Common myeloid progenitor, CD34-positive (primary cell): Measurements from ENCODE around the gene SLC6A14.

ENCODE experiments used
- CTCF ChIA-PET: fragments of 350-600 bp; sonication (Branson Sonifier 250); formaldehyde crosslinking; loops from one replicate; lab custom pipeline; 2021; ENCODE audit warnings: antibody characterized with exemption; lab: Charles Lee
- POLR2A ChIA-PET: fragments of 350-600 bp; sonication (Branson Sonifier 250); formaldehyde crosslinking; loops from one replicate; lab custom pipeline; 2021; ENCODE audit warnings: antibody characterized with exemption; lab: Charles Lee
- DNase-seq, 3 donors: peaks; one replicate each; pipeline versions ENCODE4 v3.0.0 to v3.0.0-alpha.2; 2013
- H3K27ac ChIP-seq, 2 experiments: 1 replicate in 1 of 2; 2 replicates in 1 of 2; pipeline ENCODE4 v1.7.0; 2013; ENCODE audit warnings: inconsistent platforms in 2 of 2, low read length in 2 of 2, mild to moderate bottlenecking in 2 of 2, low read depth in 1 of 2, moderate library complexity in 1 of 2; ENCODE audit not compliant: severe bottlenecking in 2 of 2, insufficient read depth in 1 of 2, poor library complexity in 1 of 2
- H3K27me3 ChIP-seq, 5 experiments: replicated peaks in 2 of 5; 1 replicate in 3 of 5; 2 replicates in 2 of 5; pipeline versions ENCODE4 v1.6.1 to v1.7.0; 2013; ENCODE audit warnings: low read length in 4 of 5, mild to moderate bottlenecking in 2 of 5, moderate library complexity in 2 of 5, inconsistent platforms in 1 of 5; ENCODE audit not compliant: insufficient read depth in 5 of 5, control insufficient read depth in 4 of 5
- H3K36me3 ChIP-seq, 4 experiments: 1 replicate in 2 of 4; 2 replicates in 2 of 4; pipeline versions ENCODE4 v1.6.1 to v1.7.0; 2013; ENCODE audit warnings: low read length in 3 of 4, control low read depth in 1 of 4, mild to moderate bottlenecking in 1 of 4; ENCODE audit not compliant: control insufficient read depth in 4 of 4, insufficient read depth in 4 of 4
- H3K4me1 ChIP-seq, 4 experiments: 1 replicate in 3 of 4; 2 replicates in 1 of 4; pipeline versions ENCODE4 v1.6.1 to v1.7.1; 2013; ENCODE audit warnings: low read length in 3 of 4, mild to moderate bottlenecking in 3 of 4, control low read depth in 1 of 4, inconsistent platforms in 1 of 4, moderate library complexity in 1 of 4; ENCODE audit not compliant: control insufficient read depth in 4 of 4, insufficient read depth in 4 of 4; ENCODE audit errors: control extremely low read depth in 1 of 4
- H3K4me3 ChIP-seq, 7 experiments: 1 replicate in 4 of 7; 2 replicates in 3 of 7; pipeline versions ENCODE4 v1.5.1 to v1.7.0; 2013; ENCODE audit warnings: mild to moderate bottlenecking in 7 of 7, low read length in 6 of 7, moderate library complexity in 6 of 7, inconsistent platforms in 2 of 7, low read depth in 2 of 7, control low read depth in 1 of 7; ENCODE audit not compliant: insufficient read depth in 4 of 7, control insufficient read depth in 1 of 7; ENCODE audit errors: extremely low read depth in 1 of 7
- H3K9me3 ChIP-seq, 5 experiments: 1 replicate in 4 of 5; 2 replicates in 1 of 5; pipeline versions ENCODE4 v1.6.1 to v1.7.1; 2013; ENCODE audit warnings: low read length in 4 of 5, mild to moderate bottlenecking in 2 of 5, inconsistent platforms in 1 of 5, low read depth in 1 of 5, moderate library complexity in 1 of 5; ENCODE audit not compliant: control insufficient read depth in 4 of 5, insufficient read depth in 2 of 5; ENCODE audit errors: control extremely low read depth in 1 of 5
- WGBS: methylation state at CpG from one replicate; pipeline ENCODE4 v1.1.5; 2013; ENCODE audit not compliant: insufficient coverage; 5-methylcytosine and 5-hydroxymethylcytosine counted together

SLC6A14 gene

DNA sequence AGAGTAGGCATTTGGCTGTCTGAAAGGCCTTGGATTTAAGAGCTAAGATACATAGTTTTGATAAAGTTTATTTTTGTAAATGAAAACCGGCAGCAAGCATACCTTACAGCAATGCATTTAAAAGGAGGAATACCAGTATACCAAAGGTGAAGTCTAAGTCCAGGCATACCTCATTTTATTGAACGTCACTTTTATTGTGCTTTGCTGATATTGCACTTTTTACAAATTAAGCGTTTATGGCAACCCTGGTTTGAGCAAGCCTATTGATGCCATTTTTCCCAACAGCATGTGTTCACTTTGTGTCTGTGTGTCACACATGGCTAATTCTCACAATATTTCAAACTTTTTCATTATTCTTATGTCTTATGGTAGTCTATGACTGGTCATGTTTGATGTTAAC is 8.4 kb upstream of the SLC6A14 start:
- Histone ChIP-seq H3K27me3 (no peaks in the 10 kb centered on the region), H3K4me1 (no peaks in the 10 kb centered on the region), H3K27ac (no peak overlapping the region), H3K9me3 (no peaks in the 10 kb centered on the region), H3K4me3 (no peak overlapping the region), H3K36me3 (no peaks in the 10 kb centered on the region)
- POLR2A ChIA-PET: no interaction called here
- WGBS: 79% methylated on average over 3 of the region's 3 CpGs
- DNase-seq: no peak
- CTCF ChIA-PET: no interaction called here

DNA sequence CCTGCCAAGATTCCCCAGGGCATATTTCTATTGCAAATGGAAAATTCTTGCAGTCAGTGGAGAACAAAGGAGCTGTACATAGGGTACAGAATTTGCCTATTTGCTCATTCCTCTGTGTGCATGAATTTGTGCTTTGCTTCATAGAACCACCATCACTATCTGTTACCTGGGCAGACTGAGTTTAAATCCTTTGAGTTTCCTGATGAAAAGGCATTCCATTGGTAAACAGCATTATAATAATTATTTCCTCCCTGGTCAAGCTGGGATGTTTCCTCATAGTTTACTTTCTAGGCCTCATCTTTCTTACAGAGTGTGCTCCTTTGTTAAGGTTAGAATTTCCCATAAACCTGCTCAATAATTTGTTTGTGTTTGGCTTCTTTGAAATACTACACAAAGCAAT is 809 bp upstream of the SLC6A14 start:
- DNase-seq: no peak
- Histone ChIP-seq H3K4me3 (no peak overlapping the region), H3K27ac (no peak overlapping the region), H3K4me1 (no peaks in the 10 kb centered on the region), H3K9me3 (no peaks in the 10 kb centered on the region), H3K27me3 (no peaks in the 10 kb centered on the region), H3K36me3 (no peaks in the 10 kb centered on the region)
- ChIA-PET CTCF (no interaction called here), POLR2A (no interaction called here)

DNA sequence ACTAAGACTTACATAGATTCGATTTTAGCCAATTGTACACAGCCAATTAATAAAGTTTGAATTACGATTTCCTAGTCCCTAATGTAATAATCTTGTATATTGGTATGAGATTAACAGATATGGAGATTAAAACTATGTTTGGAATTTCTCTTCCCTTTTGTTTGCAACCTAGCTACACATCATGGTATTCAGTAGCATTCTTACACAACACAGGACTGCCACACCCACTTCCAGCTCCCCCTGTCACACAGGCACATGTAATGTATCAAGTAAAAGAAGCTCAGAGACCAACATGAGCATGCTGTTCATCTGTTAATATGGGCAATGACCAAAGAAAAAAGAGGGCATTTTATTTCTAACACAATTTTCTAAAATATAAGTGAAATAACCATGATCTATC is 12.8 kb downstream of the SLC6A14 start:
- WGBS: no CpG with 5 or more reads among the region's 2 CpGs
- no peaks in the 10 kb centered on the region for H3K27me3 ChIP-seq
- CTCF ChIA-PET: interaction anchor here (1.4 kb wide), 1 partner anchor 35 kb away, joined by 5 read pairs; no protein-coding TSS in a partner anchor
- H3K27ac ChIP-seq: no peak overlapping the region
- H3K9me3 ChIP-seq: no peaks in the 10 kb centered on the region
- H3K4me3 ChIP-seq: no peak overlapping the region
- H3K4me1 ChIP-seq: no peaks in the 10 kb centered on the region
- no peak for DNase-seq
- POLR2A ChIA-PET: no interaction called here
- H3K36me3 ChIP-seq: no peaks in the 10 kb centered on the region

DNA sequence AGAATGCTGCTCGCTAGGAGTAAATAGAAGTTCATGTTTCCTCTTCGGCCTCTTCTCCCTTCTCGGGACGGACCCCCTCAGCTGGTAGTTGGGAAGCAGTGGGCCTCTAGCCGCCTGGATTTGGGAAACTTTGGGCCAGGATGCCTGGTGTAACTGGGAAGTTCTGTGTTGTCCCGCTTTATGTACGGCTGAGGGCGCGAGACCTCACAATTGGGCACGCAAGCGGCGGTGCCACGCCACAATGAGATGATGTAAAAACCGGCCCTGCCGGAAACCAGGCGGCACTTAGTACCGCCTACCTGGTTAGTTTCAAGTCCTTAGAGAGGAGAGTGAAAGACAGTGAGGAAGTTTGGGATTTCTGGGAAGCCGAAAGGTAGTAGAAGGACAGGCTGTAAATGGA is 26.4 kb downstream of the SLC6A14 start, which contains the start of gene CT83:
Gene CT83, minus strand, starts transcription at position 155 of the 400 bp plus-strand sequence. Its CDS starts 120 bp downstream, at position 35.
- CTCF ChIA-PET: no interaction called here

DNA sequence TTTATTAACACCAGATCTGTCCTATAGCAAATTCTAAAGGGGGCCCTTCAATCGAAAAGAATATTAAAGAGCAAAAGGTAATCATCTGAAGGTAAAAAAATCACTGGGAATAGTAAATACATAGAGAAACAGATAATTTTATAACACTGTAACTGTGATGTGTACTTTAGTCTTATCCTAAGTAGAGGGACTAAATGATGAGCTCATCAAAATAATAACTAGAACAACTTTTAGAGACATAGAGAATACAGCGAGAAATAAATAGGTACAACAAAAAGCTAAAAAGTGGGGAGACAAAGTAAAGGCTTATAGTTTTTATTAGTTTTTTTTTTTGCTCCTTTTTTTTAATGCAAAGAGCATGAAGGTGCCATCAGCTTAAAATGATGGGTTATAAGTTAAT is 43.7 kb downstream of the SLC6A14 start:
- no peaks in the 10 kb centered on the region for H3K4me1 ChIP-seq
- H3K27me3 ChIP-seq: no peaks in the 10 kb centered on the region
- DNase-seq: no peak
- no peaks in the 10 kb centered on the region for H3K36me3 ChIP-seq
- no CpG with 5 or more reads among the region's 2 CpGs for WGBS
- H3K27ac ChIP-seq: no peak overlapping the region
- H3K4me3 ChIP-seq: no peak overlapping the region
- no peaks in the 10 kb centered on the region for H3K9me3 ChIP-seq
- ChIA-PET POLR2A (no interaction called here), CTCF (no interaction called here)

More for the DNA sequence above, 26.4 kb downstream of the SLC6A14 start, which contains the start of gene CT83:
- DNase-seq: no peak
- peaks cover 0 to 5% (median 0%) of the 10 kb centered on the region in 5 experiments for H3K27me3 ChIP-seq
- no peaks in the 10 kb centered on the region for H3K36me3 ChIP-seq
- H3K4me3 ChIP-seq: no peak within 1 kb of the TSS
- POLR2A ChIA-PET: no interaction called here
- H3K9me3 ChIP-seq: peaks cover 0 to 2% (median 0%) of the 10 kb centered on the region in 5 experiments
- H3K4me1 ChIP-seq: no peaks in the 10 kb centered on the region
- no peak within 1 kb of the TSS for H3K27ac ChIP-seq
- WGBS: 77% methylated on average over 15 of the region's 18 CpGs

DNA sequence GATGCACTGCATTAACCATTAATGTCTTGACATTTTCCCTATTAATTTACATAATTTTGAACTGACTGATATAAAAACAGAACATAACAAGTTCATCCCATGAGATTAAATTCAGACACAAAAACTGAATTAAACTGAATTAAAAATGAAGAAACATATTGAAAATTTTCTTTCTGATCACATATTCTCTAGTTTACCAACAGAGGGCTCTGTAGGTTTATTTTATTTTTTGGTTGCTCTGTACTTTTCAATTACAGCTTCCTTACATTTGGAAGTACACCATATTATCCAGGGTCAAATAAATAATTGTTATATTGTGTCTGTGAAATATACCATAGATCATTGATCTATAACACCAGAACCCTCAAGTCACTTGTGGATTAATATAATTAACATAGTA is 53.7 kb downstream of the SLC6A14 start:
- Histone ChIP-seq H3K27ac (no peak overlapping the region), H3K9me3 (no peaks in the 10 kb centered on the region), H3K36me3 (no peaks in the 10 kb centered on the region), H3K4me3 (no peak overlapping the region), H3K27me3 (no peaks in the 10 kb centered on the region), H3K4me1 (no peaks in the 10 kb centered on the region)
- ChIA-PET CTCF (interaction anchor here (0.9 kb wide), 1 partner anchor 284 kb away, joined by 3 read pairs; no protein-coding TSS in a partner anchor), POLR2A (no interaction called here)
- peak in 1 of 3 donors; percentile 0 for DNase-seq

DNA sequence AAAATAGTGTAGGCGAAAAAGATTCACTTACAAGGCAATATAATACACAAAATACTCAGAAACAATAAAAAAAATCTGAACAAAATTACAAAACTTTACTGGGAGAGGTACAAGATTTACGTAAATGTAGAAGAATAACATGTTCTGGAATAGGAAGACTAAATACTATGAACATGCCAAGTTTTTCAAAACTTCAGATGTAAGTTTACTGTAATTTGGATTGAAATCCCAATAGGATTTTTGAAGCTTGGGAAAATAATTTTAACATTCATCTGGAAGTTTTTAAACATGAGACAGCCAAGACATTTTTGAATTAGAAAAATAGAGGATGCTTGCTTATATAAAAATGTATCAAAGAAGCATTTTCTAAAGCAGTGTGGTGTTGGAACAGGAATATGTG is 56.9 kb downstream of the SLC6A14 start:
- no peaks in the 10 kb centered on the region for H3K36me3 ChIP-seq
- POLR2A ChIA-PET: no interaction called here
- no peaks in the 10 kb centered on the region for H3K27me3 ChIP-seq
- no peak overlapping the region for H3K4me3 ChIP-seq
- no CpG with 5 or more reads among the region's 2 CpGs for WGBS
- no peak for DNase-seq
- CTCF ChIA-PET: no interaction called here
- H3K9me3 ChIP-seq: no peaks in the 10 kb centered on the region
- H3K27ac ChIP-seq: no peak overlapping the region
- no peaks in the 10 kb centered on the region for H3K4me1 ChIP-seq
